GM06990 (cell line): ENCODE measurements around the gene IRF2BP2.

Source experiments
- DNase-seq: peaks from one replicate; pipeline ENCODE4 v3.0.0-alpha.2; 2011; ENCODE audit not compliant: insufficient read length; ENCODE audit errors: extremely low read depth
- H3K27me3 ChIP-seq: replicated peaks from 2 replicates; pipeline ENCODE4 v1.6.0; 2011; ENCODE audit warnings: low read length; ENCODE audit not compliant: control insufficient read depth, insufficient read depth
- H3K36me3 ChIP-seq: 2 replicates; pipeline ENCODE4 v1.5.1; 2011; ENCODE audit warnings: low read length; ENCODE audit not compliant: control insufficient read depth, insufficient read depth
- H3K4me3 ChIP-seq: replicated peaks from 2 replicates; pipeline ENCODE4 v1.5.1; 2011; ENCODE audit warnings: low read depth, mild to moderate bottlenecking, control low read depth, low read length
- CTCF ChIP-seq: IDR thresholded peaks from 2 replicates; pipeline ENCODE4 v1.5.1; 2011; ENCODE audit warnings: low read length, control low read depth, mild to moderate bottlenecking, inconsistent platforms; ENCODE audit not compliant: insufficient read depth, poor library complexity, severe bottlenecking

The IRF2BP2 gene

GRCh38 chr1:234554698-234555311, 55.2 kb downstream of the IRF2BP2 start:
- no peaks in the 10 kb centered on the region for H3K36me3 ChIP-seq
- TF ChIP-seq CTCF: no peak
- H3K4me3 ChIP-seq: no peak overlapping the region
- H3K27me3 ChIP-seq: no peaks in the 10 kb centered on the region; the same call in 1 of the 2 replicates
- no peak for DNase-seq
